Measurements from ENCODE around the gene HCN4. TPM values are rescaled to one million over a fixed set of nuclear protein-coding genes. Genes with fewer than 3 reads are reported as not detected.

The HCN4 gene
- total and polyA plus RNA-seq, 2 of the 8 experiments (the other 6 are each of a cell fraction or from before 2014, with no cell fraction given), result 3.7 to 8.5 TPM

GRCh38 chr15:73270366-73271097, 98.2 kb downstream of the HCN4 start:
- no peak for FAIRE-seq
- Histone ChIP-seq H3K36me3 (ENCODE audit: control insufficient read depth in 2 of 4, insufficient read depth in 4 of 4, low read length in 3 of 4) (peaks cover 0 to 19% (median 16%) of the 10 kb centered on the region in 4 experiments; a peak in 7 of 8 replicates), H3K4me3 (ENCODE audit: extremely low read depth in 1 of 4, insufficient read depth in 2 of 4, low read depth in 3 of 4, low read length in 4 of 4) (no peak overlapping the region), H4K5ac (ENCODE audit: insufficient read length, low read depth, low read length) (no peak overlapping the region), H3K9me3 (ENCODE audit: insufficient read depth in 2 of 2, low read depth in 1 of 2, low read length in 1 of 2) (no peaks in the 10 kb centered on the region), H3K23ac (ENCODE audit: insufficient read length) (no peak overlapping the region), H3K27me3 (replicated peaks in 1 of 4; ENCODE audit: control insufficient read depth in 3 of 4, extremely low read depth in 1 of 4, insufficient read depth in 3 of 4, low read length in 3 of 4) (no peaks in the 10 kb centered on the region), H4K91ac (replicated peaks; ENCODE audit: insufficient read length, low read length) (no peak overlapping the region), H2AK5ac (ENCODE audit: low read depth, low read length) (no peak overlapping the region), H2AFZ (ENCODE audit: low read length) (no peak overlapping the region), H3K9ac (replicated peaks in 1 of 4; ENCODE audit: extremely low read depth in 1 of 4, low read depth in 3 of 4, low read length in 3 of 4) (no peak overlapping the region), H2BK120ac (replicated peaks; ENCODE audit: low read depth, low read length) (no peak overlapping the region), H3K79me2 (ENCODE audit: control insufficient read depth in 1 of 2, insufficient read depth in 2 of 2, low read length in 2 of 2) (no peaks in the 10 kb centered on the region), H3K14ac (ENCODE audit: insufficient read length) (no peak overlapping the region), H3K4me2 (ENCODE audit: insufficient read depth in 1 of 2, low read depth in 2 of 2, low read length in 2 of 2) (no peak overlapping the region), H4K20me1 (replicated peaks in 1 of 2; ENCODE audit: control insufficient read depth in 1 of 2, insufficient read depth in 2 of 2, low read length in 2 of 2) (peaks cover 0 to 1% of the 10 kb centered on the region in 2 experiments), H3K4ac (replicated peaks; ENCODE audit: insufficient read length, low read depth, low read length) (no peak overlapping the region), H2BK15ac (ENCODE audit: low read length) (no peak overlapping the region), H3K18ac (ENCODE audit: extremely low read depth, low read length) (no peak overlapping the region), H3K56ac (replicated peaks; ENCODE audit: insufficient read length, low read depth, low read length) (no peak overlapping the region), H2BK20ac (ENCODE audit: low read length) (no peak overlapping the region), H3K79me1 (ENCODE audit: low read depth, low read length) (no peaks in the 10 kb centered on the region), H3K27ac (ENCODE audit: low read depth, low read length) (no peak overlapping the region), H4K8ac (ENCODE audit: extremely low read depth, insufficient read depth, low read length) (no peak overlapping the region), H2BK5ac (ENCODE audit: low read depth, low read length) (no peak overlapping the region), H3K23me2 (ENCODE audit: low read depth, low read length) (no peaks in the 10 kb centered on the region; the same call in 1 of the 2 replicates), H2BK12ac (ENCODE audit: low read depth, low read length) (no peak overlapping the region), H3K4me1 (replicated peaks in 1 of 4; ENCODE audit: control insufficient read depth in 3 of 4, insufficient read depth in 4 of 4, low read length in 3 of 4) (no peaks in the 10 kb centered on the region)
- DNase-seq (ENCODE audit: low read depth in 1 of 2, low spot score in 2 of 2), result no peak
- 92% methylated on average over 3 of the region's 3 CpGs; no CpG with 5 or more reads in 1 of the 2 experiments for WGBS, 2 experiments (ENCODE audit: extremely low coverage in 1 of 2, insufficient coverage in 1 of 2, insufficient read length in 1 of 2, insufficient replicate concordance in 2 of 2, low coverage in 1 of 2, low lambda C conversion rate in 2 of 2, missing lambda C conversion rate in 1 of 2)
- CTCF ChIA-PET (ENCODE audit: partially characterized antibody), result no interaction called here
- POLR2A ChIA-PET (ENCODE audit: partially characterized antibody), result no interaction called here
- TF ChIP-seq USF2 (IDR thresholded peaks at IDR 0.05; ENCODE audit: low read length) (no peak), ZNF274 (IDR thresholded peaks at IDR 0.05; ENCODE audit: borderline replicate concordance, extremely low read depth, low read length) (no peak), KDM4A (IDR thresholded peaks at IDR 0.05; ENCODE audit: low read depth, low read length, severe bottlenecking) (no peak), PHF8 (conservative IDR thresholded peaks at IDR 0.05; ENCODE audit: low read depth, low read length) (no peak), MAX (IDR thresholded peaks at IDR 0.05) (no peak), TAF7 (optimal IDR thresholded peaks at IDR 0.05; ENCODE audit: borderline replicate concordance, low read depth, low read length) (no peak), TBP (IDR thresholded peaks at IDR 0.05; ENCODE audit: low read depth, low read length) (no peak), YY1 (IDR thresholded peaks at IDR 0.05; ENCODE audit: low read depth, low read length) (no peak), TCF12 (IDR thresholded peaks at IDR 0.05; ENCODE audit: low read depth, low read length) (no peak), ATF3 (IDR thresholded peaks at IDR 0.05; ENCODE audit: insufficient read depth, low read depth, low read length) (no peak), JUN (IDR thresholded peaks at IDR 0.05; ENCODE audit: low read depth, low read length) (no peak)
